ENCODE data around the gene CEMP1.
A peak's percentile ranks its signal among the peaks of the same experiment; 100 is the strongest.

Gene CEMP1

GRCh38 chr16:2500430-2500917 is 30.7 kb downstream of the CEMP1 start:
- DNase-seq, result no peak

GRCh38 chr16:2499890-2500429 is 31.2 kb downstream of the CEMP1 start:
- DNase-seq, result no peak

GRCh38 chr16:2499454-2499853 is 31.8 kb downstream of the CEMP1 start:
- DNase-seq, result no peak

- no peak for DNase-seq
Measured at GRCh38 chr16:2498531-2499253, 32.5 kb downstream of the CEMP1 start.

- DNase-seq, result no peak
Measured at GRCh38 chr16:2497695-2498484, 33.3 kb downstream of the CEMP1 start.

GRCh38 chr16:2497116-2497630 is 34.0 kb downstream of the CEMP1 start:
- no peak for DNase-seq

GRCh38 chr16:2496223-2497115 is 34.7 kb downstream of the CEMP1 start:
- no peak for DNase-seq

GRCh38 chr16:2495041-2495440 is 36.2 kb downstream of the CEMP1 start:
- no peak for DNase-seq

- DNase-seq, result no peak
Measured at GRCh38 chr16:2494616-2495015, 36.6 kb downstream of the CEMP1 start.

- DNase-seq, result no peak
Measured at GRCh38 chr16:2493605-2494004, 37.6 kb downstream of the CEMP1 start.

GRCh38 chr16:2492292-2492691 is 38.9 kb downstream of the CEMP1 start:
- DNase-seq, result no peak

- no peak for DNase-seq
Measured at GRCh38 chr16:2490190-2491105, 40.8 kb downstream of the CEMP1 start.

GRCh38 chr16:2489581-2489980 is 41.6 kb downstream of the CEMP1 start:
- no peak for DNase-seq

GRCh38 chr16:2487903-2488531 is 43.2 kb downstream of the CEMP1 start:
- no peak for DNase-seq

GRCh38 chr16:2487517-2487842 is 43.7 kb downstream of the CEMP1 start:
- DNase-seq, result no peak

- DNase-seq, result peak; percentile 68
Measured at GRCh38 chr16:2486645-2487516, 44.3 kb downstream of the CEMP1 start.

GRCh38 chr16:2485811-2486507 is 45.2 kb downstream of the CEMP1 start:
- DNase-seq, result no peak

GRCh38 chr16:2484898-2485508 is 46.2 kb downstream of the CEMP1 start:
- DNase-seq, result no peak
